Parathyroid adenoma (tissue), 2 donors: Measurements from ENCODE around the gene SLC30A1.

Experiments used
- H2AFZ ChIP-seq: fragments of 300-600 bp; sonication (generic); one replicate; pipeline ENCODE4 v1.7.0; 2017; ENCODE audit warnings: antibody characterized with exemption, mild to moderate bottlenecking
- H3K27ac ChIP-seq: fragments of 300-600 bp; sonication (generic); one replicate; pipeline ENCODE4 v1.7.0; 2017
- H3K27me3 ChIP-seq: fragments of 300-600 bp; sonication (generic); one replicate; pipeline ENCODE4 v1.7.0; 2017; ENCODE audit warnings: low read length; ENCODE audit not compliant: control insufficient read depth, insufficient read depth
- H3K36me3 ChIP-seq: fragments of 300-600 bp; sonication (generic); one replicate; pipeline ENCODE4 v1.7.0; 2017; ENCODE audit warnings: low read length; ENCODE audit not compliant: control insufficient read depth, insufficient read depth
- H3K4me1 ChIP-seq: fragments of 300-600 bp; sonication (generic); one replicate; pipeline ENCODE4 v1.7.0; 2017; ENCODE audit warnings: control low read depth
- H3K4me2 ChIP-seq: fragments of 300-600 bp; sonication (generic); one replicate; pipeline ENCODE4 v1.7.0; 2017; ENCODE audit warnings: low read length
- H3K4me3 ChIP-seq: fragments of 300-600 bp; sonication (generic); one replicate; pipeline ENCODE4 v1.7.0; 2017; ENCODE audit warnings: low read depth, low read length
- H3K79me2 ChIP-seq: fragments of 300-600 bp; sonication (generic); one replicate; pipeline ENCODE4 v1.7.0; 2017; ENCODE audit warnings: control low read depth
- H3K9ac ChIP-seq: fragments of 300-600 bp; sonication (generic); one replicate; pipeline ENCODE4 v1.7.0; 2017; ENCODE audit warnings: mild to moderate bottlenecking
- H3K9me3 ChIP-seq: fragments of 300-600 bp; sonication (generic); one replicate; pipeline ENCODE4 v1.7.0; 2017; ENCODE audit warnings: low read length; ENCODE audit not compliant: control insufficient read depth
- TF ChIP-seq, protein P1 (sequence below): fragments of 300-600 bp; sonication (generic); IDR thresholded peaks from one replicate; pipeline ENCODE4 v1.7.0; 2017; ENCODE audit warnings: antibody characterized with exemption, mild to moderate bottlenecking
- donor health status: primary hyperparathyroidism.

Gene SLC30A1

DNA sequence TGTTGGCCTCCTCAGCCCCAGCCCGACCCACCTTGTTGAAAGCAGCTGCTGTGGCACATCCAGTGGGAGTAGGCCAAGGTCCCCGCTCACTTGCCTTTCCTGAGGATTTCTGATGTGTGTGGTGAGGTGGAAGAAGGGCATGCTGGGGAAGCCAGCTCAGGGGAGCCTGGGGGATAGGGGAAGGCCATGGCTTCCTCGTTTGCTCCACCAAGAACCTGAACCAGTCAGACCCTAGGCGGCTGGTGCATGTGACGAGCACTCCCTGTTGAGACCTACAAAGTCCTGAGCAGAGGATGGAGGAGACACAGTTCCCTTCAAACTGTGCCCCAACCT lies 38.0 kb upstream of the SLC30A1 start:
- TF ChIP-seq, protein P1, sequence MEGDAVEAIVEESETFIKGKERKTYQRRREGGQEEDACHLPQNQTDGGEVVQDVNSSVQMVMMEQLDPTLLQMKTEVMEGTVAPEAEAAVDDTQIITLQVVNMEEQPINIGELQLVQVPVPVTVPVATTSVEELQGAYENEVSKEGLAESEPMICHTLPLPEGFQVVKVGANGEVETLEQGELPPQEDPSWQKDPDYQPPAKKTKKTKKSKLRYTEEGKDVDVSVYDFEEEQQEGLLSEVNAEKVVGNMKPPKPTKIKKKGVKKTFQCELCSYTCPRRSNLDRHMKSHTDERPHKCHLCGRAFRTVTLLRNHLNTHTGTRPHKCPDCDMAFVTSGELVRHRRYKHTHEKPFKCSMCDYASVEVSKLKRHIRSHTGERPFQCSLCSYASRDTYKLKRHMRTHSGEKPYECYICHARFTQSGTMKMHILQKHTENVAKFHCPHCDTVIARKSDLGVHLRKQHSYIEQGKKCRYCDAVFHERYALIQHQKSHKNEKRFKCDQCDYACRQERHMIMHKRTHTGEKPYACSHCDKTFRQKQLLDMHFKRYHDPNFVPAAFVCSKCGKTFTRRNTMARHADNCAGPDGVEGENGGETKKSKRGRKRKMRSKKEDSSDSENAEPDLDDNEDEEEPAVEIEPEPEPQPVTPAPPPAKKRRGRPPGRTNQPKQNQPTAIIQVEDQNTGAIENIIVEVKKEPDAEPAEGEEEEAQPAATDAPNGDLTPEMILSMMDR, result no peak
- Histone ChIP-seq H3K4me3 (no peak overlapping the region), H3K4me1 (no peaks in the 10 kb centered on the region), H3K79me2 (no peaks in the 10 kb centered on the region), H3K27ac (no peak overlapping the region), H3K36me3 (no peaks in the 10 kb centered on the region), H2AFZ (no peak overlapping the region), H3K9me3 (no peaks in the 10 kb centered on the region), H3K9ac (no peak overlapping the region), H3K4me2 (no peak overlapping the region), H3K27me3 (no peaks in the 10 kb centered on the region)

DNA sequence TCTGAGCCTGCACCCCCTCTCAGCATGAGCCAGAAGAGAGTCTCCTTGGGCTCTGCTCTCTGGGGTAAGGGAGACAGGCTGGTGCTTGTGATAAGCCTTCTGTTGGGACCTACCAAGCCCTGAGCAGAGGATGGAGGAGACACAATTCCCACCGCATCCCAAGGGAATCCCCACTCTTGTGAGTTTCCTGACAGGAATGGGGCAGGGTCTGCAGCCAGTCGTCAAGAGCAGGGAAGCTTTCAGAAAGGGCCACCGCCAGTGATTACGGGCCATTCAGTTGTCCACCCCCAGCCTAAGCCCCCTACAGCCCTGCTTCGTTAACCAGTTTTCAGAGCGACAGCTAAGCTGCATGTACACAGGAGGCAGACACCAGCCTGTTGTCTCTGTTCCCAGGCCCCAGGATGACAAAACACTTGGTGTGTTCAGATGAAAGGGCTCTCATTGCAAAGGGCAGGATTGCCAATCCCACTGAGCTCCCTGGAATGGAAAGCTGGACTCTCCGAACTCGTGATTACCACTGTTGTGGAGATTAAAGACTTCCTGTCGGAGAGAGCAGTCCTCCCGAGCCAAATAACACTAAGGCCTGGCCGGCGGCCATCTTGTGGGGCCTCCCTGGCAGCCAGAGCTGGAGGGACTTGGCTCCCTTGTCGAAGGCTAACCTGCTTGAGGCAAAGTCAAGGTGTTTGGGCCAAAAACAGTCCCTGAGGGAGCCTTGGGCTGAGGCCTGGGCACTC lies 37.4 kb upstream of the SLC30A1 start:
- Histone ChIP-seq H3K4me2 (no peak overlapping the region), H3K4me3 (no peak overlapping the region), H3K27me3 (no peaks in the 10 kb centered on the region), H3K79me2 (no peaks in the 10 kb centered on the region), H3K36me3 (no peaks in the 10 kb centered on the region), H3K9me3 (no peaks in the 10 kb centered on the region), H3K27ac (no peak overlapping the region), H3K4me1 (no peaks in the 10 kb centered on the region), H3K9ac (no peak overlapping the region), H2AFZ (no peak overlapping the region)
- TF ChIP-seq, protein P1, result no peak

DNA sequence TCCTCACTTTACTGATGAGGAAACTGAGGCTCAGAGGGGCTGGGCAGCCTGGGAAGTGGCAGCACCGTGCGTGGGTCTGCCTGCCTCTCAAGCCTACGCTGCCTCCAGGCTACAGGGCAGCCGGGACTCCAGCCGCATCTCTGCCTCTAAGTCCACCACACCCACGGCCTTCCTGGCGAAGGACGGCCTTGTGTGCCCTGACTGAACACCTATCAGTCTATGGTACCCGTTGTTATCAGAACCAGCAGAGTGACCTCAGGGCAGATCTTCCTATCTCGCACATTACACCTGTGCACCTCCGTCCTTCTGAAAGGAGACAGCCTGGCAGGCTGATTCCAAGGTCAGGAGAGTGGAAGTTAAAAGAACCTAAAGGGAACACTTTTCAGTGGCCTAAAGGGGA lies 35.7 kb upstream of the SLC30A1 start:
- no peak overlapping the region for H3K4me3 ChIP-seq
- no peaks in the 10 kb centered on the region for H3K9me3 ChIP-seq
- no peak overlapping the region for H3K27ac ChIP-seq
- no peaks in the 10 kb centered on the region for H3K79me2 ChIP-seq
- no peaks in the 10 kb centered on the region for H3K36me3 ChIP-seq
- H3K27me3 ChIP-seq, result no peaks in the 10 kb centered on the region
- H3K4me2 ChIP-seq, result no peak overlapping the region
- H2AFZ ChIP-seq, result no peak overlapping the region
- no peak overlapping the region for H3K9ac ChIP-seq
- H3K4me1 ChIP-seq, result no peaks in the 10 kb centered on the region
- TF ChIP-seq, protein P1, result no peak

DNA sequence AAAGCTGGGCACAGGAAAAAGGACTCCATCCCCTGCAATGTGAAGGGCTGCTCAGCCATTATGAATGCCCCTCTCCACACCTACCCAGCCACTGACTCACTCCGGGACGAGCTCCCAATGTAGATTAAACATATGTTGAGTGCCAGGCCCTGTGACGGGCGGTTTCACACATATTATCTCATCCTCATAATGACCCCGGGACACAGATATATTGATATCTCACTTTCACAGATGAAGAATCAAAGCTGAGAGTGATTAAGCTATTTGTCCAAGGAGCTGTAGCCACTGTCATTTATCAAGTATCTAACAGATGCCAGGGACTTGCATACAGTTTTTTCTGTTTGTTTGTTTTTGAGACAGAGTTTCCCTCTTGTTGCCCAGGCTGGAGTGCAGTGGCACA lies 35.0 kb upstream of the SLC30A1 start:
- Histone ChIP-seq H3K27ac (no peak overlapping the region), H3K4me2 (no peak overlapping the region), H3K79me2 (no peaks in the 10 kb centered on the region), H3K4me3 (no peak overlapping the region), H3K9ac (no peak overlapping the region), H3K36me3 (no peaks in the 10 kb centered on the region), H3K4me1 (no peaks in the 10 kb centered on the region), H3K9me3 (no peaks in the 10 kb centered on the region), H3K27me3 (no peaks in the 10 kb centered on the region), H2AFZ (no peak overlapping the region)
- TF ChIP-seq, protein P1, result no peak
